ENCODE data around the gene LY6G6F. TPM values are rescaled to one million over a fixed set of nuclear protein-coding genes. Genes with fewer than 3 reads are reported as not detected.

LY6G6F gene
- polyA plus RNA-seq, 2 of the 4 experiments (the other 2 are of a cell fraction): not detected

GRCh38 chr6:31739639-31740396, 33.2 kb downstream of the LY6G6F start, which contains the start of gene MSH5 (continued):
- TF ChIP-seq TP53 (CRISPR knock-in tag; IDR thresholded peaks at IDR 0.05) (0 out of 2 replicates have a peak, but pooled peaks have one; percentile 32), REST (IDR thresholded peaks at IDR 0.05) (peak; percentile 74), ZFP36 (IDR thresholded peaks at IDR 0.05; ENCODE audit: borderline replicate concordance, partially characterized antibody) (no peak), EP300 (IDR thresholded peaks at IDR 0.05) (no peak), POLR2A (IDR thresholded peaks at IDR 0.05; ENCODE audit: low read length) (peak; percentile 52), CBX8 (IDR thresholded peaks at IDR 0.05) (no peak)

GRCh38 chr6:31740397-31741223, 33.9 kb downstream of the LY6G6F start:
- no peak for DNase-seq (ENCODE audit: low read depth in 1 of 2, low spot score in 1 of 2)
- no peak for FAIRE-seq
- WGBS (ENCODE audit: missing lambda C conversion rate): 27% methylated on average over 28 of the region's 29 CpGs
- Histone ChIP-seq H3K9me3 (no peaks in the 10 kb centered on the region), H3K4me2 (peak overlapping the region; percentile 88), H3K4me3 (peak overlapping the region; percentile 67), H3K4me1 (peaks cover 42% of the 10 kb centered on the region), H3K27ac (peak overlapping the region; percentile 86 to 89)
- ChIA-PET CTCF (interaction anchor here (0.6 to 4.5 kb wide), 3 partner anchors 11 to 29 kb away, joined by 5 to 30 read pairs (median 12); partner anchors contain the start of gene DDAH2), POLR2A (no interaction called here)
- ATAC-seq: no peak
- no peak for TF ChIP-seq MAX (IDR thresholded peaks at IDR 0.05)
- no peak for TF ChIP-seq NFE2L2 (conservative IDR thresholded peaks at IDR 0.05; ENCODE audit: low read length)
- TF ChIP-seq HEYL (CRISPR knock-in tag; IDR thresholded peaks at IDR 0.05): no peak
- TF ChIP-seq E2F6 (IDR thresholded peaks at IDR 0.05; ENCODE audit: borderline replicate concordance, low read depth): no peak
- TF ChIP-seq, protein P1, sequence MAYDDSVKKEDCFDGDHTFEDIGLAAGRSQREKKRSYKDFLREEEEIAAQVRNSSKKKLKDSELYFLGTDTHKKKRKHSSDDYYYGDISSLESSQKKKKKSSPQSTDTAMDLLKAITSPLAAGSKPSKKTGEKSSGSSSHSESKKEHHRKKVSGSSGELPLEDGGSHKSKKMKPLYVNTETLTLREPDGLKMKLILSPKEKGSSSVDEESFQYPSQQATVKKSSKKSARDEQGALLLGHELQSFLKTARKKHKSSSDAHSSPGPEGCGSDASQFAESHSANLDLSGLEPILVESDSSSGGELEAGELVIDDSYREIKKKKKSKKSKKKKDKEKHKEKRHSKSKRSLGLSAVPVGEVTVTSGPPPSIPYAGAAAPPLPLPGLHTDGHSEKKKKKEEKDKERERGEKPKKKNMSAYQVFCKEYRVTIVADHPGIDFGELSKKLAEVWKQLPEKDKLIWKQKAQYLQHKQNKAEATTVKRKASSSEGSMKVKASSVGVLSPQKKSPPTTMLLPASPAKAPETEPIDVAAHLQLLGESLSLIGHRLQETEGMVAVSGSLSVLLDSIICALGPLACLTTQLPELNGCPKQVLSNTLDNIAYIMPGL (CRISPR knock-in tag; IDR thresholded peaks at IDR 0.05; ENCODE audit: borderline replicate concordance): no peak
- TF ChIP-seq ELK1 (IDR thresholded peaks at IDR 0.05; ENCODE audit: low read depth, low read length): no peak
- no peak for TF ChIP-seq RNF2 (IDR thresholded peaks at IDR 0.05; ENCODE audit: borderline replicate concordance, low read depth)
- TF ChIP-seq POLR2AphosphoS2 (conservative IDR thresholded peaks at IDR 0.05; ENCODE audit: low read length): no peak
- TF ChIP-seq CBX8 (IDR thresholded peaks at IDR 0.05): no peak
- TF ChIP-seq, protein P2, sequence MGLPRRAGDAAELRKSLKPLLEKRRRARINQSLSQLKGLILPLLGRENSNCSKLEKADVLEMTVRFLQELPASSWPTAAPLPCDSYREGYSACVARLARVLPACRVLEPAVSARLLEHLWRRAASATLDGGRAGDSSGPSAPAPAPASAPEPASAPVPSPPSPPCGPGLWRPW (IDR thresholded peaks at IDR 0.05): no peak
- no peak for TF ChIP-seq FOXS1 (CRISPR knock-in tag; IDR thresholded peaks at IDR 0.05)
- no peak for TF ChIP-seq RARB (CRISPR knock-in tag; IDR thresholded peaks at IDR 0.05)
- no peak for TF ChIP-seq EHMT2 (IDR thresholded peaks at IDR 0.05; ENCODE audit: low read depth)
- TF ChIP-seq NPAS2 (CRISPR knock-in tag; IDR thresholded peaks at IDR 0.05; ENCODE audit: borderline replicate concordance): no peak
- TF ChIP-seq ATOH8 (CRISPR knock-in tag; IDR thresholded peaks at IDR 0.05; ENCODE audit: low read depth): no peak
